GM13976 (cell line): ENCODE measurements around the gene CTNNA2.

Experiments used
- DNase-seq: peaks from one replicate; pipeline ENCODE4 v3.0.0; 2012; ENCODE audit warnings: low spot score
- in situ Hi-C: fragments of 300-500 bp; cut with MboI; formaldehyde crosslinking; loops from one replicate; pipeline ENCODE4 v1.12.0; 2022; ENCODE audit warnings: low sequenced_read_pairs, mixed read lengths, inconsistent platforms; ENCODE audit not compliant: unreplicated experiment
- TF ChIP-seq, protein P1 (sequence below): IDR thresholded peaks from 2 replicates; pipeline ENCODE4 v1.5.1; 2012; ENCODE audit warnings: borderline replicate concordance, mild to moderate bottlenecking; ENCODE audit not compliant: insufficient read depth; ENCODE audit errors: extremely low read depth, missing control alignments, control extremely low read depth

The CTNNA2 gene

DNA sequence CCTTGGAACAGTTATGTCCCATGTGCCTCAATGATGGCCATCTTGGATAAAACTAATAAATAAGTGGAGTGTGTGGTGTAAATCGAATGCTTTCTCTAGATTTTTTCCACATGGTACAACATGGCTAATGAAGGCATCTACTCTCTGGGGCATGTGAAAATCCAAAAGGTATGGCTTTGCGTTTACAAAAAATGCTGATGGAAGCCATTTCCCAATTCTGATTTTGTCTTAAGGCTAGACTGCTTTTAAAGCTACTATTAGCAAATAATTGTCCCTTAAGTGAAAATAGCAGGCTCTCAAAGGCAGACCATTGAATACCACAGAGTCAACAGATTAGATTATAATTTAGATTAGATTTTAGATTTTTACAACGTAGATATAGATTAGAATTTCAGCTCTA, 608.0 kb downstream of the CTNNA2 start:
- TF ChIP-seq, protein P1, sequence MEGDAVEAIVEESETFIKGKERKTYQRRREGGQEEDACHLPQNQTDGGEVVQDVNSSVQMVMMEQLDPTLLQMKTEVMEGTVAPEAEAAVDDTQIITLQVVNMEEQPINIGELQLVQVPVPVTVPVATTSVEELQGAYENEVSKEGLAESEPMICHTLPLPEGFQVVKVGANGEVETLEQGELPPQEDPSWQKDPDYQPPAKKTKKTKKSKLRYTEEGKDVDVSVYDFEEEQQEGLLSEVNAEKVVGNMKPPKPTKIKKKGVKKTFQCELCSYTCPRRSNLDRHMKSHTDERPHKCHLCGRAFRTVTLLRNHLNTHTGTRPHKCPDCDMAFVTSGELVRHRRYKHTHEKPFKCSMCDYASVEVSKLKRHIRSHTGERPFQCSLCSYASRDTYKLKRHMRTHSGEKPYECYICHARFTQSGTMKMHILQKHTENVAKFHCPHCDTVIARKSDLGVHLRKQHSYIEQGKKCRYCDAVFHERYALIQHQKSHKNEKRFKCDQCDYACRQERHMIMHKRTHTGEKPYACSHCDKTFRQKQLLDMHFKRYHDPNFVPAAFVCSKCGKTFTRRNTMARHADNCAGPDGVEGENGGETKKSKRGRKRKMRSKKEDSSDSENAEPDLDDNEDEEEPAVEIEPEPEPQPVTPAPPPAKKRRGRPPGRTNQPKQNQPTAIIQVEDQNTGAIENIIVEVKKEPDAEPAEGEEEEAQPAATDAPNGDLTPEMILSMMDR = no peak
- DNase-seq = no peak
- in situ Hi-C loops = no loop called here

DNA sequence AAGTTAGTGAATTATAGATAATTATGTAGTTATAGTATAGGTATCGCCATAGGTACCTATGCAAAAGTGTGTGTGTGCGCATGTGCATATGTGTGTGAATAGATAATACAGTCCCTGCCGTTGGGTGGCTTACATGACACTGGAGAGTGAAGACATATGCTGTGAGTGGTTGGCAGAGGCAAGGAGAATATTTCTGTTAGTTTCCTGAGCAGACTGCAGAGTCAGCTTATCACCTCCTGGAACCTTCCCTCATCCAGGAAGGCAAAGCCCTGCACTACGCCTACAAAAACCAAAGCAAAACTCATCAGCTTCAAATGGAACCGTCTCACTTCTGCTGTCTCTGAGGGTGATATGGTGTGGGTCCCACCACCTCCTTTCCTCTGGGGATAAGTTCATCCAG, 609.8 kb downstream of the CTNNA2 start:
- no peak for DNase-seq
- in situ Hi-C loops = no loop called here
- TF ChIP-seq, protein P1 = no peak

DNA sequence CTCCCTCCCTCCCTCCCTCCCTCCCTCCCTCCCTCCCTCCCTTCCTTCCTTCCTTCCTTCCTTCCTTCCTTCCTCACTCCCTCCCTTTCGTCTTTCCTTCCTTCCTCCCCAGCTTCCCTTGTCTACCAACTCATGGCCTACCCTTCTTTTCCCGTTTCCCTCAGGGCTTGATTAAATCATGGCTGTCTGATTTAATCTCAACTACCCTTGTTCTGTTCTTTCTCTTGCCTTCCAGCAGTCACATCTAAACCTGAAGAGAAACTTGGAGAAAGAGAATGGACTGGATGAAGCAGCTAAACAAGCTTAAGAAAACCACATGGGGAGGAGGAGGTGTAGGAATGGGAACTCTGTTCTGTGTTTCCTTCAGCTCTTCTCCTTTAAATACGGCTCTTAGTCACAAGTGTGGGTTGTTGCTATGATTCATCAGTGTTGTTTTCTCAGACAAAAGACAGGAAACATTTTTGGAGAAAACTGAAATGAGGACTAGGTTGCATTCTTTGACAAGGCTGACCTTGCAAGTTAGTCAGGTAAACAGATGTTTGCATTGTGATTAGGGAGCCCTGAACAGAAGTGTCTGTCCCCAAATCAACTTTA, 613.8 kb downstream of the CTNNA2 start:
- in situ Hi-C loops = no loop called here
- TF ChIP-seq, protein P1 = no peak
- DNase-seq = no peak

DNA sequence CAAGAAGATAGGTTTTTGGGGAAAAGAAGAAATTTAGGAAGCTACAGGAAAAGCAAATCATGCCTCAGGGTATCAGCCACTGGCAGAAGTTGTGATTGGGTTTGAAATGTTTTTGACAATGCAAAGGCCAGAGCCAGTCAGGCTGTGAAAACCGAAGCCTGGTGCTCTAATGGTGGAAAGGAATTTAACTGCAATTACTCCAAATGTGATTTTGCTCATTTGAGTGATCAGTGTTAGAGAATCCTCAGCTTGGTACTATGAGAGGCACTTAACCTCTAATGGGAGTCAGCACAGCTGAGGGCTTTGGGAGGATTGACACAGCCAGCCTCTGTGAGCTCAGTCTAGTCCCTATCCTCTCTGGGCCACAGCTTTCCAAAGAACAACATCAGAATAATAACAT, 615.2 kb downstream of the CTNNA2 start:
- TF ChIP-seq, protein P1 = no peak
- no peak for DNase-seq
- in situ Hi-C loops = no loop called here

DNA sequence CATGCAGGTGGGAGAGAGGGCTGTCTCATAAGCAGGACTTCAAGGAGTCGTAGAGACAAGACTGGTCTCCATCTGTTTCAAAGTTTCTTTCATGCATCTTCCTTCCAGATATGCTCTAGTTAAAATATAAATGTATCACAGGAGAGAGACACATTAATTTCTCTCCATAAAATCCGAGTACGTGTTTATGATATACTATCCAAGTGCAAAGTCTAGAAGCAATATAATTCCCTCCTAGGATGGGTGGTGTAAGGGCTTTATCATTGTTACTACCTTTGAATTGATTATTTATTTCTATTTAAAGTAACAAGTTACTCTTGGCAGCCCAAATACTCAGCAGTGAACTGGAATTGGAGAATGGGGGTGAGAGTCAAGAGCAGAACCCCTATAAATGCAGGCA, 619.4 kb downstream of the CTNNA2 start:
- in situ Hi-C loops = no loop called here
- TF ChIP-seq, protein P1 = no peak
- no peak for DNase-seq

DNA sequence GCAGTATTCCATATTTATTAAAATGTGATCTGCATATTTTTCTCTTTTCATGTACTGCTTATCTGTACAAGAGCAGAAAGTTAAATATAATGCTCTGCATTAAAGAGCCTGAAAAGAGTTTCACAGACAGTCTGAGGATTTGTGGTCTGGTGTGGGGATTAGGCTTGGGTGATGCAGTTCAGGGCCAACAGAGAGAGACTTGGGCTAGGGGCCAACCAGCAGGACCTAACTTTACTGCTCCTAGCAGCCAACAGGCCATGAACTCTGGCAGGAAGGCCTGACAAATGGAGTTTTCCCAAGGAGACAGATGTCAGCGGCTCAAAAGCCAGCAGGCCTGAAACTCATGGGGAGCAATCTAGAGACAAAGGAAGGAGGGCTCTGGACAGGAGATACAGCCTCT, 622.1 kb downstream of the CTNNA2 start:
- no peak for DNase-seq
- TF ChIP-seq, protein P1 = no peak
- in situ Hi-C loops = no loop called here
